HG03097 (cell line): ENCODE data around the gene PTTG1IP.
A peak's percentile ranks its signal among the peaks of the same experiment; 100 is the strongest.

Experiments
- ATAC-seq: cut with Tn5 transposase; IDR thresholded peaks from one replicate; pipeline ENCODE4 v1.9.1; 2021; ENCODE audit not compliant: unreplicated experiment, low FRiP score

Gene PTTG1IP

GRCh38 chr21:44813727-44814126 is 59.8 kb downstream of the PTTG1IP start:
- no peak for ATAC-seq

GRCh38 chr21:44813149-44813548 is 60.3 kb downstream of the PTTG1IP start:
- no peak for ATAC-seq

- no peak for ATAC-seq
Observed at GRCh38 chr21:44812640-44813039, 60.9 kb downstream of the PTTG1IP start.

GRCh38 chr21:44810779-44811178 is 62.7 kb downstream of the PTTG1IP start:
- no peak for ATAC-seq

GRCh38 chr21:44805859-44806258 is 67.6 kb downstream of the PTTG1IP start:
- ATAC-seq, result no peak

GRCh38 chr21:44805226-44805625 is 68.3 kb downstream of the PTTG1IP start:
- no peak for ATAC-seq

- no peak for ATAC-seq
Observed at GRCh38 chr21:44804762-44805161, 68.7 kb downstream of the PTTG1IP start.

- no peak for ATAC-seq
Observed at GRCh38 chr21:44803651-44804050, 69.8 kb downstream of the PTTG1IP start.

GRCh38 chr21:44802396-44803153 is 70.9 kb downstream of the PTTG1IP start:
- peak; percentile 11 for ATAC-seq

GRCh38 chr21:44801468-44802395 is 71.8 kb downstream of the PTTG1IP start, which contains the start of gene UBE2G2:
Gene UBE2G2 (minus strand): TSS chr21:44801820. CDS start chr21:44801748, 72 bp downstream.
- ATAC-seq, result peak; percentile 66

- no peak for ATAC-seq
Observed at GRCh38 chr21:44800971-44801467, 72.5 kb downstream of the PTTG1IP start.

GRCh38 chr21:44800103-44800502 is 73.4 kb downstream of the PTTG1IP start:
- no peak for ATAC-seq

- no peak for ATAC-seq
Observed at GRCh38 chr21:44799646-44800045, 73.8 kb downstream of the PTTG1IP start.
